Measurements from ENCODE around the gene PLEKHM3.

PLEKHM3 gene

GRCh38 chr2:207848545-207848928, 176.8 kb downstream of the PLEKHM3 start:
- TF ChIP-seq CTCF (IDR thresholded peaks at IDR 0.05): no peak
- no peak for DNase-seq (ENCODE audit: low spot score)
- H3K4me3 ChIP-seq: no peak overlapping the region
- no peak overlapping the region for H3K27ac ChIP-seq

- no peak for DNase-seq (ENCODE audit: low spot score)
- TF ChIP-seq CTCF (IDR thresholded peaks at IDR 0.05): no peak
- Histone ChIP-seq H3K27ac (no peak overlapping the region), H3K4me3 (no peak overlapping the region)
These were observed 177.4 kb downstream of the PLEKHM3 start for GRCh38 chr2:207847807-207848544.

GRCh38 chr2:207847098-207847806, 178.1 kb downstream of the PLEKHM3 start:
- no peak for DNase-seq (ENCODE audit: low spot score)
- Histone ChIP-seq H3K4me3 (no peak overlapping the region), H3K27ac (no peak overlapping the region)
- no peak for TF ChIP-seq CTCF (IDR thresholded peaks at IDR 0.05)

GRCh38 chr2:207845202-207845864, 180.0 kb downstream of the PLEKHM3 start:
- Histone ChIP-seq H3K27ac (no peak overlapping the region), H3K4me3 (no peak overlapping the region)
- no peak for TF ChIP-seq CTCF (IDR thresholded peaks at IDR 0.05)
- DNase-seq (ENCODE audit: low spot score): no peak

GRCh38 chr2:207844648-207845047, 180.7 kb downstream of the PLEKHM3 start:
- Histone ChIP-seq H3K4me3 (no peak overlapping the region), H3K27ac (no peak overlapping the region)
- no peak for DNase-seq (ENCODE audit: low spot score)
- no peak for TF ChIP-seq CTCF (IDR thresholded peaks at IDR 0.05)

- TF ChIP-seq CTCF (IDR thresholded peaks at IDR 0.05): no peak
- H3K4me3 ChIP-seq: no peak overlapping the region
- no peak for DNase-seq (ENCODE audit: low spot score)
- H3K27ac ChIP-seq: no peak overlapping the region
These were observed 185.2 kb downstream of the PLEKHM3 start for GRCh38 chr2:207840101-207840500.

Data from coronary artery (tissue), 2 donors.